Measurements from ENCODE around the gene CERS6. TPM values are rescaled to one million over a fixed set of nuclear protein-coding genes. Genes with fewer than 3 reads are reported as not detected.

The CERS6 gene
- total and polyA plus RNA-seq, 2 of the 8 experiments (the other 6 are each of a cell fraction or from before 2014, with no cell fraction given) = 6.8 to 28.2 TPM

DNA sequence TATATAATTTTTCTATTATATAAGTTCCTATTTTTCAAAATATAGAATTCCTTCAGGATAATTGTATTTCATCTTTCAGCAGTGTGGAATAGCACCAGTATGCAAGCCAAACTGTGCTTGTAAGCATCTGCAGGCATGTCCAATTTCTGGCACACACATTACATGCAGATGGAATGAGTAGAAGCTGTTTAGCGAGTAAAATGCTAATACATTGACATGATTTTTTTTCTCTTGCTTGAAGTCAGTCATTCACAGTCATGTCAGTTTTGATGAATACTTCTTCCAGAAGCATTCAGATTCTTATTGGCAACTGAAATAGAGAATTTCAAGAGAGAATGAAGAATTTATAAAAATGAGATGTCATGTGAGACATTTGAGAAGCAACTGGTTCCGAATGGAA, 109.4 kb downstream of the CERS6 start:
- no peaks in the 10 kb centered on the region for H3K9me3 ChIP-seq (ENCODE audit: insufficient read depth in 2 of 2, low read depth in 1 of 2, low read length in 1 of 2)
- FAIRE-seq = no peak
- no peak overlapping the region for H3K14ac ChIP-seq (ENCODE audit: insufficient read length)
- no peak overlapping the region for H2BK120ac ChIP-seq (replicated peaks; ENCODE audit: low read depth, low read length)
- peaks cover 0 to 3% (median 0%) of the 10 kb centered on the region in 4 experiments; a peak in 1 of 7 replicates for H3K4me1 ChIP-seq (replicated peaks in 1 of 4; ENCODE audit: control insufficient read depth in 3 of 4, insufficient read depth in 4 of 4, low read length in 3 of 4)
- no peaks in the 10 kb centered on the region for H4K20me1 ChIP-seq (replicated peaks in 1 of 2; ENCODE audit: control insufficient read depth in 1 of 2, insufficient read depth in 2 of 2, low read length in 2 of 2)
- no peak overlapping the region for H4K5ac ChIP-seq (ENCODE audit: insufficient read length, low read depth, low read length)
- no peak overlapping the region for H4K8ac ChIP-seq (ENCODE audit: extremely low read depth, insufficient read depth, low read length)
- no peak overlapping the region for H3K4ac ChIP-seq (replicated peaks; ENCODE audit: insufficient read length, low read depth, low read length)
- H3K23me2 ChIP-seq (ENCODE audit: low read depth, low read length) = no peaks in the 10 kb centered on the region
- CTCF ChIA-PET (ENCODE audit: partially characterized antibody) = interaction anchor here (0.6 to 1.4 kb wide), 2 partner anchors 19 to 83 kb away, joined by 3 read pairs; no protein-coding TSS in a partner anchor
- H2AFZ ChIP-seq (ENCODE audit: low read length) = no peak overlapping the region
- no peak overlapping the region for H3K9ac ChIP-seq (replicated peaks in 1 of 4; ENCODE audit: extremely low read depth in 1 of 4, low read depth in 3 of 4, low read length in 3 of 4)
- H3K27me3 ChIP-seq (replicated peaks in 1 of 4; ENCODE audit: control insufficient read depth in 3 of 4, extremely low read depth in 1 of 4, insufficient read depth in 3 of 4, low read length in 3 of 4) = no peaks in the 10 kb centered on the region
- H2BK5ac ChIP-seq (ENCODE audit: low read depth, low read length) = no peak overlapping the region
- 89% methylated on average over 2 of the region's 2 CpGs; no CpG with 5 or more reads in 1 of the 2 experiments for WGBS, 2 experiments (ENCODE audit: extremely low coverage in 1 of 2, insufficient coverage in 1 of 2, insufficient read length in 1 of 2, insufficient replicate concordance in 2 of 2, low coverage in 1 of 2, low lambda C conversion rate in 2 of 2, missing lambda C conversion rate in 1 of 2)
- H4K91ac ChIP-seq (replicated peaks; ENCODE audit: insufficient read length, low read length) = no peak overlapping the region
- no peak overlapping the region for H3K56ac ChIP-seq (replicated peaks; ENCODE audit: insufficient read length, low read depth, low read length)
- no peak for DNase-seq (ENCODE audit: low read depth in 1 of 2, low spot score in 2 of 2)
- no peak overlapping the region for H2BK20ac ChIP-seq (ENCODE audit: low read length)
- no peak overlapping the region for H2BK12ac ChIP-seq (ENCODE audit: low read depth, low read length)
- peaks cover 6% of the 10 kb centered on the region for H3K79me1 ChIP-seq (ENCODE audit: low read depth, low read length)
- H2AK5ac ChIP-seq (ENCODE audit: low read depth, low read length) = no peak overlapping the region
- no peak overlapping the region for H3K23ac ChIP-seq (ENCODE audit: insufficient read length)
- H3K36me3 ChIP-seq (ENCODE audit: control insufficient read depth in 2 of 4, insufficient read depth in 4 of 4, low read length in 3 of 4) = peaks cover 0 to 6% (median 1%) of the 10 kb centered on the region in 4 experiments; a peak in 1 of 8 replicates
- H3K4me3 ChIP-seq (ENCODE audit: extremely low read depth in 1 of 4, insufficient read depth in 2 of 4, low read depth in 3 of 4, low read length in 4 of 4) = no peak overlapping the region
- H3K4me2 ChIP-seq (ENCODE audit: insufficient read depth in 1 of 2, low read depth in 2 of 2, low read length in 2 of 2) = no peak overlapping the region
- H2BK15ac ChIP-seq (ENCODE audit: low read length) = no peak overlapping the region
- POLR2A ChIA-PET (ENCODE audit: partially characterized antibody) = no interaction called here
- H3K18ac ChIP-seq (ENCODE audit: extremely low read depth, low read length) = no peak overlapping the region
- H3K27ac ChIP-seq (ENCODE audit: low read depth, low read length) = no peak overlapping the region
- peaks cover 0 to 3% of the 10 kb centered on the region in 2 experiments for H3K79me2 ChIP-seq (ENCODE audit: control insufficient read depth in 1 of 2, insufficient read depth in 2 of 2, low read length in 2 of 2)
- no peak for TF ChIP-seq POU5F1 (IDR thresholded peaks at IDR 0.05; ENCODE audit: low read depth, low read length)
- TF ChIP-seq SIN3A (conservative IDR thresholded peaks at IDR 0.05 in 1 of 2, IDR thresholded peaks at IDR 0.05 in 1 of 2; ENCODE audit: low read depth in 1 of 2, low read length in 2 of 2) = no peak
- no peak for TF ChIP-seq BACH1 (IDR thresholded peaks at IDR 0.05; ENCODE audit: low read length)
- TF ChIP-seq, protein P1, sequence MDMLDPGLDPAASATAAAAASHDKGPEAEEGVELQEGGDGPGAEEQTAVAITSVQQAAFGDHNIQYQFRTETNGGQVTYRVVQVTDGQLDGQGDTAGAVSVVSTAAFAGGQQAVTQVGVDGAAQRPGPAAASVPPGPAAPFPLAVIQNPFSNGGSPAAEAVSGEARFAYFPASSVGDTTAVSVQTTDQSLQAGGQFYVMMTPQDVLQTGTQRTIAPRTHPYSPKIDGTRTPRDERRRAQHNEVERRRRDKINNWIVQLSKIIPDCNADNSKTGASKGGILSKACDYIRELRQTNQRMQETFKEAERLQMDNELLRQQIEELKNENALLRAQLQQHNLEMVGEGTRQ (IDR thresholded peaks at IDR 0.05; ENCODE audit: low read length) = no peak
- TF ChIP-seq BRCA1 (IDR thresholded peaks at IDR 0.05; ENCODE audit: low read depth, low read length) = no peak
- no peak for TF ChIP-seq GABPA (IDR thresholded peaks at IDR 0.05; ENCODE audit: borderline replicate concordance, insufficient read depth, low read length)
- no peak for TF ChIP-seq CTCF (IDR thresholded peaks at IDR 0.05; ENCODE audit: control extremely low read depth in 1 of 3, insufficient read depth in 1 of 3, low read depth in 1 of 3, low read length in 3 of 3)
- TF ChIP-seq EP300 (IDR thresholded peaks at IDR 0.05; ENCODE audit: borderline replicate concordance in 1 of 2, low read depth in 2 of 2, low read length in 2 of 2) = no peak
- no peak for TF ChIP-seq RNF2 (IDR thresholded peaks at IDR 0.05; ENCODE audit: borderline replicate concordance, low read depth, low read length, missing control alignments, poor library complexity, severe bottlenecking)
